Limb (tissue), 2 donors: ENCODE data around the gene CCL4L2.
"Not testable (repeated sequence)": the region's sequence is repeated elsewhere in the genome, so short reads cannot be mapped to it uniquely, and the experiment has no call there.

Experiments used
- DNase-seq, 2 donors: peaks; one replicate each; pipeline ENCODE4 v3.0.0-alpha.2; 2016; ENCODE audit errors: extremely low spot score in 2 of 2

Gene CCL4L2

DNA sequence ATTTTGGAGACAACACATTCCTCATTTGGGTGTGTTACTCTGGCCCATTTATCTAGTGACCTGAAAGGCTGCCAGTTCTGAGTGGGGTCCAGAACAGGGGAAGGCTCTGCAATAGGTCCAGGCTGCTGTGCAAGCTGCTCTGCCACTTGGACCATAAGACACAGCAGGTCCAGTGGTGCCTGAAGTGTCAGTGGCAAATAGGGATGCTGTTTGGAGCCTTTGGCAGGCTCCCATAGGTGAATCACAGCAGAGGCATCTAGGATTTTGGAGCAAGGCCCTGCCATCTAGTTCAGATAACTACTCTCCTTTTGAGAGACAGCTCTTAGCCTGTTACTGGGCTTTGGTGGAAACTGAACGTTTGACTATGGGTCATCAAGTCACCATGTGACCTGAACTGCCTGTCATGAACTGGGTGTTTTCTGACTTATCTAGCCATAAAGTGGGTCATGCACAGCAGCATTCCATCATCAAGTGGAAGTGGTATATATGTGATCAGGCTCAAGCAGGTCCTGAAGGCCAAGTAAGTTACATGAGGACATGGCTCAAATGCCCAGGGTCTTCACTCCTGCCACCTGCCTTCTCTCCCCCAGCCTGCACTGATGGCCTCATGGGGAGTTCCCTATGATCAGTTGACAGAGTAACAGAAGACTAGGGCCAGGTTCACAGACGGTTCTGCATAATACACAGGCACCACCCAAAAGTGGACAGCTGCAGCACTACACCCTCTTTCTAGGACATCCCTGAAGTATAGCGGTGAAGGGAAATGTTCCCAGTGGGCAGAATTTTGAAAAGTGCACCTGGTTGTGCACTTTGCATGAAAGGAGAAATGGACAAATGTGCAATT is 10.1 kb downstream of the CCL4L2 start:
- DNase-seq = not testable (repeated sequence)

DNA sequence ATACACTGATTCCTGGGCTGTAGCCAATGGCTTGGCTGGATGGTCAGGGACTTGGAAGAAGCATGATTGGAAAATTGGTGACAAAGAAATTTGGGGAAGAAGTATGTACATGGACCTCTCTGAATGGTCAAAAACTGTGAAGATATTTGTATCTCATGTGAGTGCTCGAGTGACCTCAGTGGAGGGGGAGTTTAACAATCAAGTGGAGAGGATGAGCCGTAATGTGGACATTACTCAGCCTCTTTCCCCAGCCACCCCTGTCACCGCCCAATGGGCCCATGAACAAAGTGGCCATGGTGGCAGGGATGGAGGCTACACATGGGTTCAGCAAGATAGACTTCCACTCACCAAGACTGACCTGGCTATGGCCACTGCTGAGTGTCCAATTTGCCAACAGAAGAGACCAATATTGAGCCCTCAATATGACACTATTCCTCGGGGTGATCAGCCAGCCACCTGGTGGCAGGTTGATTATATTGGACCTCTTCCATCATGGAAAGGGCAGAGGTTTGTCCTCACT is 10.8 kb downstream of the CCL4L2 start:
- DNase-seq = not testable (repeated sequence)

DNA sequence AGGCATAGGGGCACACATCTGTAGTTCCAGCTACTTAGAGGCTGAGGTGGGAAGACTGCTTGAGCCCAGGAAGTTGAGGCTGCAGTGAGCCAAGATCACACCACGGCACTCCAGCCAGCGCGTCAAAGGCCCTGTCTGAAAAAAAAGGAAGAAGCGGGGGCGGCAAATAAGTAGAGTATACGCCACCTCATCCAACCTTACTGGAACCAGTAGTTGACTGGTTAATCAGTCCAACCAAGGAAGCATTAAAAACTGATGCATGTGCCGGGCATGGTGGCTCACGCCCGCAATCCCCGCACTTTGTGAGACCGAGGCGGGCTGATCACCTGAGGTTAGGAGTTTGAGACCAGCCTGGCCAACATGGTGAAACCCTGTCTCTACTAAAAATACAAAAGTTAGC is 12.1 kb downstream of the CCL4L2 start:
- DNase-seq = not testable (repeated sequence)

DNA sequence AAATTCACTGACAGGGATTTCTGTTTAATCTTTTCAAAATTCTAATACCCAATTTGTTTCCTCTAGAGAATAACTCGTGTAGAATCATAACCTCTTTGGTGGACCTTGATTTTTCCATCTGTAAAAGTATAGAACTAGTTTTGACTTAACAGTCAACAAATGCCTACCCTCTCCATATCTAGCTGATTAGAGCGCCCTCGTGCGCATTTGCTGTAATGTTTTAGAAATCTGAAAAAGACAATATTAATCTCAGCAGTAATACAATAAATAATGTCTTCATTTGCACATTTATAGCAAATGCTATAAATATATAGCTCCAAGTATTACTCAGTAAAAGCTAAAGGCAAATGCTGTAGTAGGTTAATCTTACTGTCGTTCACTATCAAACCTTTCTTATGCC is 18.8 kb downstream of the CCL4L2 start:
- not testable (repeated sequence) for DNase-seq

DNA sequence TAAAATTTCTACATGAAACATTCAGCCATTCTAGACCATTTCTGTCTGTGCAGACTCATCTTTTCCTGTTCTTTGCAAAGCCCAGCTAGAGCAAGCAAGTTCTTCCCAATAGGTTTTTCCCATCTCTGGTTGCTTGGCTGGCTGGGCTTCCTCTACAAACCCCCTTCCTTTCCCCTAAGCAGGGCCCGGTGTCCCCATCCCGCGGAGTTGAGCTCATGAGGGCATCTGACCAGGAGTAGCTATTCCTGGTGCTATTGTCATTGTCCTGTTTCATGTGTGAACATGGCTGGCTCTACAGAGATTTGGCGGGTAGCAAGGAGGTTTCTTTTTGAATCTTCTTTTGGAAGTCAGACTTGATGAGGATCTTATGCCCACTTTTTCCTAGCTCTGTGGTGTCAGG is 31.2 kb downstream of the CCL4L2 start:
- not testable (repeated sequence) for DNase-seq
